Measurements from ENCODE around the gene RAD9A.

Gene RAD9A

DNA sequence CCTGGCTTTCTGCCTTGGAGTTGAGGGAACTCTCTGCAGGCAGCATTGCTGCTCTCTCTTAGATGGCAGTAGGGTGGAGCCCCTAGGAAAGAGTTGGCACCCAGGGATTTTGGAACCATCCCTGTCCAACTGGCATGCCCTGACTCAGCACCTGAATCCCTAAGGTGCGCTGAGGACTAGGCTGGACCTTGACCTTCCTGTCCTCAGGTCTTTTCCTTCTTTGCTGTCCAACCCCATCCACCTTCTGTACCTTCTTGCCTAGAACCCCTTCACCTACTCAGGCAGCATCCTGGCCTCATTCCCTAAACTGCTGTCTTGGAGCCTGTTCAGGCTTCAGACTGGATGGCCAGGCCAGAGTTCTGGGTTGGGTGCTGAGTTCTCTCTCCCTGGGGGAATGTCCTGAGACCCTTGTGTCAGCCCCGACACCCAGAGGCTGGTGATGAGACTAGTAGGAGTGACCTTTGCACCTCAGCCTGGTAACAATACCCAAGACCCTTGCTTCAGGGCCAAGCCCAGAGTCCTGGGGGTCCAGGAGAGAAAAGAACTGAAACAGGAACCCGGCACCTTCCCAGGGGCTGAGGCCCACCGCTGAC lies 35.9 kb upstream of the RAD9A start:
- Histone ChIP-seq H3K4me1 (ENCODE audit: control insufficient read depth in 1 of 2, insufficient read depth in 1 of 2, low read depth in 1 of 2, low read length in 1 of 2) (peaks cover 69 to 74% of the 10 kb centered on the region in 2 experiments), H3K36me3 (peaks cover 10% of the 10 kb centered on the region), H3K9me3 (no peaks in the 10 kb centered on the region), H3K27me3 (no peaks in the 10 kb centered on the region), H3K4me3 (ENCODE audit: low read depth in 1 of 2, low read length in 1 of 2) (no peak overlapping the region), H3K27ac (peak overlapping the region; percentile 100)
- no peak for TF ChIP-seq CTCF (IDR thresholded peaks at IDR 0.05)

DNA sequence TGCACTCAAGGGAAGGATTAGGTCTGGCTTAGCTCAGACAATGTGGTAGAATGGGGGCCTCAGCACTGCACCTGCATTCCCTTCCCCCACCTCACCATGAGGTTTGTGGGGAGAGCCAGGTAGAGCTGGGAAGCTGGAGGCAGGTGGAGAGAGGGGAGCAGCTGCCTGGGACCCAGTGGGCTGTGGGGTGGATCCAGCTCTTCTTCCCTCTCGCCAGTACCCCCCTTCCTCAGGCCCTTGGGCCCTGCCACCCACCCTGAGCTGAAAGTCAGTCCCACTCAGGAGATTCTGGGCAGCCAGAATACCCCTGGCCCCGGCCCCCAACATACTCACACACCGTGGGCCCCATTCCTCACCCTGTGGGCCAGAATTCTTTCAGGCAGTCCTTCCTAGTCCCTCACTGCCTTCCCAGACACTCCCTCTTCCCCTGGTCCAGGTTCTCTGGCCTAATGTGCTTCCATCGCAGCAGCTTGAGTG lies 35.4 kb upstream of the RAD9A start:
- Histone ChIP-seq H3K4me1 (ENCODE audit: control insufficient read depth in 1 of 2, insufficient read depth in 1 of 2, low read depth in 1 of 2, low read length in 1 of 2) (peaks cover 64 to 69% of the 10 kb centered on the region in 2 experiments), H3K4me3 (ENCODE audit: low read depth in 1 of 2, low read length in 1 of 2) (peak overlapping the region in 1 of 2 experiments; percentile 45), H3K9me3 (no peaks in the 10 kb centered on the region), H3K27ac (peak overlapping the region; percentile 100), H3K36me3 (peaks cover 4% of the 10 kb centered on the region), H3K27me3 (no peaks in the 10 kb centered on the region)
- TF ChIP-seq CTCF (IDR thresholded peaks at IDR 0.05): no peak

GRCh38 chr11:67356864-67357561 lies 34.8 kb upstream of the RAD9A start:
- peak; percentile 95 for TF ChIP-seq CTCF (IDR thresholded peaks at IDR 0.05)
- H3K27ac ChIP-seq: peak overlapping the region; percentile 100
- no peaks in the 10 kb centered on the region for H3K27me3 ChIP-seq
- H3K4me3 ChIP-seq (ENCODE audit: low read depth in 1 of 2, low read length in 1 of 2): peak overlapping the region; percentile 2 to 45
- peaks cover 58 to 63% of the 10 kb centered on the region in 2 experiments for H3K4me1 ChIP-seq (ENCODE audit: control insufficient read depth in 1 of 2, insufficient read depth in 1 of 2, low read depth in 1 of 2, low read length in 1 of 2)
- no peaks in the 10 kb centered on the region for H3K36me3 ChIP-seq
- no peaks in the 10 kb centered on the region for H3K9me3 ChIP-seq

DNA sequence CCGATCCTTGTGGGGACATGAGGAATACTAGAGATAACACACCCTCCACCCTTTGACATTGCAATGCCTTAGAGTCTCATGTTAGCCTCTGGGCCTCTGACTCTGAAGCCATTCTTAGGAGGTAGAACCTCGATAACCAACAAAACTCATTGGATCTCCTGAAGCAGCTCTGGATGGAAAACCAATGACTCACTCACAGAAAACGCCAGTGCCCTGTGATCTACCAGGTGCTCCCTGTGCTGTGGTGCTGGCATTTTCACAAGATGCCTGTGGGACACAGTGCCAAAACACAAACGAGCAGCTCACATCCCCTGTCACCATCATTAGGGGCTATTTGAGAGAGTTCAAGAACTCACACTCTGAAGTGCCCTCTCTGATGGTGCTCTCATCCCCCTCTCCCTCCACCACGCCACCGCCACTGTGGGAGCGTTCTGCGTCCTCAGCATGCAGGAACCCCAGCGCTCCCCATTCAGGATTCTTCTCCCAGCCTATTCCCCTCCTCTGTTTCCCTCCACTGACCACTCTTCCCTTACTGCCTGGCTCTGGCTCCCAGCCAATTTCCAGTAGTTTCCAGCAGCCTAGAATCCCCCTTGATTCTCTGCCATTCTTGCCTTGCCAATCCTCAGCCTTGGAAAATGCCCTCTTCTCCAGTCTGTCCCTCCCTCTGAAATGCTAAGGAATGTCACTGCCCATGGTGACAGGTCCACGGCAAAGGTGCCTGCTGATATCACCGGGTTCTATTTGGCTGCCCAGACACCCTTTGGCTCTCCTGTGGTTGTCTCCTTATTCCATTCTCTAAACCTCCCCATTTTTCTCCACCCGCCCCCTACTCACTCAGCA lies 33.7 kb upstream of the RAD9A start:
- Histone ChIP-seq H3K9me3 (no peaks in the 10 kb centered on the region), H3K27ac (peak overlapping the region; percentile 100), H3K36me3 (no peaks in the 10 kb centered on the region), H3K27me3 (no peaks in the 10 kb centered on the region), H3K4me1 (ENCODE audit: control insufficient read depth in 1 of 2, insufficient read depth in 1 of 2, low read depth in 1 of 2, low read length in 1 of 2) (peaks cover 49 to 55% of the 10 kb centered on the region in 2 experiments), H3K4me3 (ENCODE audit: low read depth in 1 of 2, low read length in 1 of 2) (peak overlapping the region in 1 of 2 experiments; percentile 45)
- no peak for TF ChIP-seq CTCF (IDR thresholded peaks at IDR 0.05)

DNA sequence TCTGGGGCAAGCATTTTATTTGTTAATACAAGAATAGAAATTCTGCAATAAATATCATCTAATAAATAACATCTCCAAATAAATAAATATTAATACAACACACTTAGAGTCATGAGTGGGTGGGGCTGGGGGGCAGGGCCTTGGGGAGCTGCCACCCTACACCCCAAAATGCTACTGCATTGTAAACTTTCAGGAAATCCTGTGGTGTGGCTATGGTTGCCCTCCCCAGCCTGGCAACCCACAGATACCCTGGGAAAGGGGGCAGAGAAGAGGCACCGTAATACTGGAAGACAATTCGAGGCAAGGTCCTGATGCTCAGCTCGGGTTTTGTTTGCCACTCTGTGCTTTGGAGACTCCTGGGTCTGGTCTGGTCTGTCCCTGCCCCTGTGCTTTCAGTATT lies 27.6 kb upstream of the RAD9A start:
- H3K27ac ChIP-seq: no peak overlapping the region
- H3K4me1 ChIP-seq (ENCODE audit: control insufficient read depth in 1 of 2, insufficient read depth in 1 of 2, low read depth in 1 of 2, low read length in 1 of 2): peaks cover 8 to 16% of the 10 kb centered on the region in 2 experiments
- no peak for TF ChIP-seq CTCF (IDR thresholded peaks at IDR 0.05)

More for the DNA sequence above, 27.6 kb upstream of the RAD9A start:
- H3K4me3 ChIP-seq (ENCODE audit: low read depth in 1 of 2, low read length in 1 of 2): no peak overlapping the region
- no peaks in the 10 kb centered on the region for H3K36me3 ChIP-seq
- H3K27me3 ChIP-seq: no peaks in the 10 kb centered on the region
- no peaks in the 10 kb centered on the region for H3K9me3 ChIP-seq

All from neutrophil (primary cell).